ENCODE data around the gene CDH13.

CDH13 gene

GRCh38 chr16:82605863-82606620 is 20.7 kb upstream of the CDH13 start:
- Mint-ChIP-seq H3K27ac (no peak overlapping the region), H3K4me1 (ENCODE audit: low read depth) (no peaks in the 10 kb centered on the region), H3K4me3 (no peak overlapping the region), H3K36me3 (ENCODE audit: low read depth) (no peaks in the 10 kb centered on the region), H3K9me3 (no peaks in the 10 kb centered on the region), H3K27me3 (peaks cover 15% of the 10 kb centered on the region)
- no peak for DNase-seq

- Mint-ChIP-seq H3K4me1 (ENCODE audit: low read depth) (no peaks in the 10 kb centered on the region), H3K9me3 (no peaks in the 10 kb centered on the region), H3K36me3 (ENCODE audit: low read depth) (no peaks in the 10 kb centered on the region)
Measured at GRCh38 chr16:82609140-82609539, 17.6 kb upstream of the CDH13 start.

GRCh38 chr16:82612263-82612662 is 14.5 kb upstream of the CDH13 start:
- Mint-ChIP-seq H3K4me3 (no peak overlapping the region), H3K4me1 (ENCODE audit: low read depth) (no peaks in the 10 kb centered on the region), H3K27ac (no peak overlapping the region), H3K36me3 (ENCODE audit: low read depth) (no peaks in the 10 kb centered on the region), H3K9me3 (no peaks in the 10 kb centered on the region), H3K27me3 (peaks cover 10% of the 10 kb centered on the region)
- DNase-seq, result no peak

More at GRCh38 chr16:82609140-82609539, 17.6 kb upstream of the CDH13 start:
- peaks cover 13% of the 10 kb centered on the region for H3K27me3 Mint-ChIP-seq
- H3K27ac Mint-ChIP-seq, result no peak overlapping the region
- no peak for DNase-seq
- no peak overlapping the region for H3K4me3 Mint-ChIP-seq

GRCh38 chr16:82616356-82616755 is 10.4 kb upstream of the CDH13 start:
- Mint-ChIP-seq H3K27ac (no peak overlapping the region), H3K27me3 (peaks cover 6% of the 10 kb centered on the region)

GRCh38 chr16:82621781-82622180 is 5.0 kb upstream of the CDH13 start:
- DNase-seq, result no peak
- Mint-ChIP-seq H3K27me3 (peaks cover 26% of the 10 kb centered on the region), H3K4me3 (no peak overlapping the region), H3K27ac (no peak overlapping the region), H3K4me1 (ENCODE audit: low read depth) (no peaks in the 10 kb centered on the region), H3K36me3 (ENCODE audit: low read depth) (no peaks in the 10 kb centered on the region), H3K9me3 (no peaks in the 10 kb centered on the region)

More at GRCh38 chr16:82616356-82616755, 10.4 kb upstream of the CDH13 start:
- Mint-ChIP-seq H3K4me1 (ENCODE audit: low read depth) (no peaks in the 10 kb centered on the region), H3K4me3 (no peak overlapping the region), H3K36me3 (ENCODE audit: low read depth) (no peaks in the 10 kb centered on the region), H3K9me3 (no peaks in the 10 kb centered on the region)
- DNase-seq, result no peak

GRCh38 chr16:82623241-82623640 is 3.5 kb upstream of the CDH13 start:
- no peak overlapping the region for H3K4me3 Mint-ChIP-seq
- H3K36me3 Mint-ChIP-seq (ENCODE audit: low read depth), result no peaks in the 10 kb centered on the region
- no peaks in the 10 kb centered on the region for H3K9me3 Mint-ChIP-seq
- peaks cover 37% of the 10 kb centered on the region for H3K27me3 Mint-ChIP-seq
- H3K4me1 Mint-ChIP-seq (ENCODE audit: low read depth), result no peaks in the 10 kb centered on the region
- DNase-seq, result no peak
- no peak overlapping the region for H3K27ac Mint-ChIP-seq

- H3K4me1 Mint-ChIP-seq (ENCODE audit: low read depth), result no peaks in the 10 kb centered on the region
- no peak for DNase-seq
- H3K27me3 Mint-ChIP-seq, result peaks cover 55% of the 10 kb centered on the region
- no peak overlapping the region for H3K4me3 Mint-ChIP-seq
- no peaks in the 10 kb centered on the region for H3K9me3 Mint-ChIP-seq
- H3K27ac Mint-ChIP-seq, result no peak overlapping the region
- no peaks in the 10 kb centered on the region for H3K36me3 Mint-ChIP-seq (ENCODE audit: low read depth)
Measured at GRCh38 chr16:82625066-82625968, 1.5 kb upstream of the CDH13 start.

GRCh38 chr16:82628088-82628423 is 1.3 kb downstream of the CDH13 start:
- no peaks in the 10 kb centered on the region for H3K36me3 Mint-ChIP-seq (ENCODE audit: low read depth)
- H3K27me3 Mint-ChIP-seq, result peaks cover 71% of the 10 kb centered on the region
- H3K4me1 Mint-ChIP-seq (ENCODE audit: low read depth), result no peaks in the 10 kb centered on the region
- H3K4me3 Mint-ChIP-seq, result no peak overlapping the region
- H3K27ac Mint-ChIP-seq, result no peak overlapping the region
- DNase-seq, result no peak
- no peaks in the 10 kb centered on the region for H3K9me3 Mint-ChIP-seq

- Mint-ChIP-seq H3K27ac (no peak overlapping the region), H3K4me1 (ENCODE audit: low read depth) (no peaks in the 10 kb centered on the region), H3K4me3 (no peak overlapping the region), H3K36me3 (ENCODE audit: low read depth) (no peaks in the 10 kb centered on the region), H3K9me3 (no peaks in the 10 kb centered on the region), H3K27me3 (peaks cover 71% of the 10 kb centered on the region)
- no peak for DNase-seq
Measured at GRCh38 chr16:82628711-82629110, 1.9 kb downstream of the CDH13 start.

GRCh38 chr16:82629441-82630027 is 2.8 kb downstream of the CDH13 start:
- H3K27ac Mint-ChIP-seq, result no peak overlapping the region
- no peak for DNase-seq
- H3K27me3 Mint-ChIP-seq, result peaks cover 71% of the 10 kb centered on the region
- no peak overlapping the region for H3K4me3 Mint-ChIP-seq
- H3K36me3 Mint-ChIP-seq (ENCODE audit: low read depth), result no peaks in the 10 kb centered on the region
- no peaks in the 10 kb centered on the region for H3K9me3 Mint-ChIP-seq
- H3K4me1 Mint-ChIP-seq (ENCODE audit: low read depth), result no peaks in the 10 kb centered on the region

GRCh38 chr16:82630219-82630618 is 3.5 kb downstream of the CDH13 start:
- Mint-ChIP-seq H3K27me3 (peaks cover 67% of the 10 kb centered on the region), H3K27ac (no peak overlapping the region)

GRCh38 chr16:82630688-82631087 is 3.9 kb downstream of the CDH13 start:
- peaks cover 2% of the 10 kb centered on the region for H3K4me1 Mint-ChIP-seq (ENCODE audit: low read depth)
- H3K27ac Mint-ChIP-seq, result no peak overlapping the region
- H3K27me3 Mint-ChIP-seq, result peaks cover 62% of the 10 kb centered on the region
- H3K4me3 Mint-ChIP-seq, result no peak overlapping the region
- H3K9me3 Mint-ChIP-seq, result no peaks in the 10 kb centered on the region
- DNase-seq, result no peak
- H3K36me3 Mint-ChIP-seq (ENCODE audit: low read depth), result no peaks in the 10 kb centered on the region

More at GRCh38 chr16:82630219-82630618, 3.5 kb downstream of the CDH13 start:
- DNase-seq, result no peak
- Mint-ChIP-seq H3K4me3 (no peak overlapping the region), H3K4me1 (ENCODE audit: low read depth) (no peaks in the 10 kb centered on the region), H3K36me3 (ENCODE audit: low read depth) (no peaks in the 10 kb centered on the region), H3K9me3 (no peaks in the 10 kb centered on the region)

GRCh38 chr16:82631701-82632685 is 5.2 kb downstream of the CDH13 start:
- no peak overlapping the region for H3K4me3 Mint-ChIP-seq
- H3K9me3 Mint-ChIP-seq, result no peaks in the 10 kb centered on the region
- no peak for DNase-seq
- H3K27ac Mint-ChIP-seq, result no peak overlapping the region
- peaks cover 49% of the 10 kb centered on the region for H3K27me3 Mint-ChIP-seq
- peaks cover 2% of the 10 kb centered on the region for H3K4me1 Mint-ChIP-seq (ENCODE audit: low read depth)
- H3K36me3 Mint-ChIP-seq (ENCODE audit: low read depth), result no peaks in the 10 kb centered on the region

All from activated T-cell treated with anti-CD3 and anti-CD28 coated beads, Interleukin-2, amount 50 U/mL, for 24 hours (primary cell).